A549 (cell line): ENCODE measurements around the gene PLPPR3. TPM values are rescaled to one million over a fixed set of nuclear protein-coding genes. Genes with fewer than 3 reads are reported as not detected.

Source experiments
- ATAC-seq, 2 experiments: fragments of 200-7000 bp in 1 of 2; fragments of >200 bp in 1 of 2; cut with Nextera tagmentation in 1 of 2; cut with Tn5 transposase in 1 of 2; 3 replicates each; pipeline versions ENCODE4 v1.8.0 to v1.9.1; 2018 to 2020; ENCODE audit warnings: mild to moderate bottlenecking in 1 of 2, moderate library complexity in 1 of 2
- CTCF ChIA-PET: fragments of 300-600 bp; sonication (Branson Sonifier 250); formaldehyde crosslinking; extraction: SDS; loops from one replicate; lab custom pipeline; 2021; ENCODE audit warnings: antibody characterized with exemption, inconsistent platforms; lab: Yijun Ruan, JAX
- POLR2A ChIA-PET: fragments of 350-600 bp; formaldehyde crosslinking; extraction: SDS; loops from one replicate; lab custom pipeline; 2021; ENCODE audit warnings: antibody characterized with exemption, inconsistent platforms; lab: Yijun Ruan, JAX
- DNase-seq, 2 experiments: peaks; one replicate each; pipeline versions ENCODE4 v3.0.0 to v3.0.0-alpha.2; 2011 to 2016; ENCODE audit warnings: low read depth in 1 of 2, low spot score in 1 of 2
- FAIRE-seq: peaks from 2 replicates; lab custom pipeline; 2011; peaks lifted over from hg19 to GRCh38; lab: Jason Lieb, UNC
- H3K27ac ChIP-seq, 2 experiments: fragments of >200 bp; sonication (Bioruptor Twin); formaldehyde crosslinking; 3 replicates each; pipeline ENCODE4 v1.5.1; 2016 to 2017
- H3K4me1 ChIP-seq: fragments of >200 bp; sonication (Bioruptor Twin); formaldehyde crosslinking; 3 replicates; pipeline ENCODE4 v1.6.1; 2016
- H3K4me2 ChIP-seq: fragments of >200 bp; sonication (Bioruptor Twin); formaldehyde crosslinking; 3 replicates; pipeline ENCODE4 v1.6.1; 2016
- H3K4me3 ChIP-seq: fragments of >200 bp; sonication (Bioruptor Twin); formaldehyde crosslinking; 3 replicates; pipeline ENCODE4 v1.5.1; 2016
- H3K9me3 ChIP-seq: fragments of >200 bp; sonication (Bioruptor Twin); formaldehyde crosslinking; 3 replicates; pipeline ENCODE4 v1.6.1; 2016
- ATOH8 ChIP-seq: fragments of 250-450 bp; sonication (Bioruptor Pico); IDR thresholded peaks from 2 replicates; pipeline ENCODE4 v1.5.0; 2020; ENCODE audit warnings: low read depth, mild to moderate bottlenecking, moderate library complexity
- BCL3 ChIP-seq: fragments of >200 bp; sonication (Bioruptor Twin); formaldehyde crosslinking; IDR thresholded peaks from 3 replicates; pipeline ENCODE4 v1.6.1; 2016
- BHLHE40 ChIP-seq: IDR thresholded peaks from 2 replicates; pipeline ENCODE4 v1.6.1; 2012; ENCODE audit warnings: low read depth, low read length, inconsistent platforms
- CBX8 ChIP-seq: fragments of 200-600 bp; sonication (generic); IDR thresholded peaks from 2 replicates; pipeline ENCODE4 v1.6.1; 2016
- CHD2 ChIP-seq: fragments of 150-350 bp; IDR thresholded peaks from 2 replicates; pipeline ENCODE4 v1.6.1; 2014; ENCODE audit warnings: low read length; ENCODE audit not compliant: partially characterized antibody
- CHD4 ChIP-seq: fragments of 200-600 bp; sonication (generic); IDR thresholded peaks from 2 replicates; pipeline ENCODE4 v1.6.1; 2016; ENCODE audit warnings: antibody characterized with exemption, mild to moderate bottlenecking, borderline replicate concordance
- ESRRA ChIP-seq: fragments of 150-350 bp; IDR thresholded peaks from 2 replicates; pipeline ENCODE4 v1.6.1; 2014; ENCODE audit warnings: mild to moderate bottlenecking, low read length, borderline replicate concordance
- GATA3 ChIP-seq: IDR thresholded peaks from 2 replicates; pipeline ENCODE4 v1.6.1; 2012; ENCODE audit warnings: borderline replicate concordance
- HEYL ChIP-seq: fragments of 250-450 bp; sonication (Bioruptor Pico); IDR thresholded peaks from 2 replicates; pipeline ENCODE4 v1.8.0; 2021; ENCODE audit warnings: mild to moderate bottlenecking, moderate library complexity
- MAX ChIP-seq: IDR thresholded peaks from 2 replicates; pipeline ENCODE4 v1.6.1; 2012
- NFE2L2 ChIP-seq: fragments of 150-350 bp; conservative IDR thresholded peaks from 2 replicates; pipeline ENCODE4 v1.6.1; 2014; ENCODE audit warnings: low read length
- RAD21 ChIP-seq, 2 experiments: fragments of >200 bp in 1 of 2; sonication (Bioruptor Twin) in 1 of 2; formaldehyde crosslinking in 1 of 2; IDR thresholded peaks in 1 of 2; conservative IDR thresholded peaks in 1 of 2; 2 replicates in 1 of 2; 3 replicates in 1 of 2; pipeline ENCODE4 v1.6.1; 2012 to 2018; ENCODE audit warnings: inconsistent platforms in 1 of 2
- RNF2 ChIP-seq: fragments of 200-600 bp; sonication (generic); IDR thresholded peaks from 2 replicates; pipeline ENCODE4 v1.6.1; 2016; ENCODE audit warnings: low read depth, mild to moderate bottlenecking, antibody characterized with exemption, moderate library complexity, borderline replicate concordance
- SMC3 ChIP-seq: fragments of >200 bp; sonication (Bioruptor Twin); formaldehyde crosslinking; IDR thresholded peaks from 3 replicates; pipeline ENCODE4 v1.6.1; 2018; ENCODE audit warnings: inconsistent platforms
- SREBF2 ChIP-seq: fragments of 450-650 bp; IDR thresholded peaks from 2 replicates; pipeline ENCODE4 v1.6.1; 2014; ENCODE audit warnings: mild to moderate bottlenecking, moderate library complexity
- TFCP2L1 ChIP-seq: fragments of 250-450 bp; sonication (Bioruptor Pico); IDR thresholded peaks from 2 replicates; pipeline ENCODE4 v1.5.0; 2021; ENCODE audit warnings: mild to moderate bottlenecking
- USF2 ChIP-seq: fragments of 450-650 bp; IDR thresholded peaks from 2 replicates; pipeline ENCODE4 v1.6.1; 2014; ENCODE audit warnings: antibody characterized with exemption
- ZC3H11A ChIP-seq: fragments of 450-650 bp; IDR thresholded peaks from 2 replicates; pipeline ENCODE4 v1.6.1; 2014; ENCODE audit warnings: antibody characterized with exemption, mild to moderate bottlenecking
- WGBS: methylation state at CpG from one replicate; pipeline ENCODE4 v1.1.6; 2017; ENCODE audit errors: missing lambda C conversion rate; 5-methylcytosine and 5-hydroxymethylcytosine counted together
- polyA plus RNA-seq, 4 experiments: library from polyadenylated mRNA; depleted of rRNA in 3 of 4; stranded (reverse); fragments of >200 nt; fragmentation: RNase III in 1 of 4; extraction: RNeasy Plus Mini Kit Qiagen cat#74134 plus additional on column Dnase treatment in 1 of 4; gene quantifications; 2 replicates in 3 of 4; 3 replicates in 1 of 4; pipeline ENCODE4 v1.2.3, GENCODE V29; 2011 to 2017
- TF ChIP-seq, protein P1 (sequence below): fragments of 200-600 bp; sonication (generic); IDR thresholded peaks from 2 replicates; pipeline ENCODE4 v1.6.1; 2016; ENCODE audit warnings: antibody characterized with exemption, mild to moderate bottlenecking, moderate library complexity
- TF ChIP-seq, protein P2 (sequence below): fragments of >200 bp; sonication (Bioruptor Twin); formaldehyde crosslinking; IDR thresholded peaks from 2 replicates; pipeline ENCODE4 v1.6.1; 2016

Gene PLPPR3
- polyA plus RNA-seq, 2 of the 4 experiments (the other 2 are of a cell fraction), result 2.6 to 3.7 TPM

DNA sequence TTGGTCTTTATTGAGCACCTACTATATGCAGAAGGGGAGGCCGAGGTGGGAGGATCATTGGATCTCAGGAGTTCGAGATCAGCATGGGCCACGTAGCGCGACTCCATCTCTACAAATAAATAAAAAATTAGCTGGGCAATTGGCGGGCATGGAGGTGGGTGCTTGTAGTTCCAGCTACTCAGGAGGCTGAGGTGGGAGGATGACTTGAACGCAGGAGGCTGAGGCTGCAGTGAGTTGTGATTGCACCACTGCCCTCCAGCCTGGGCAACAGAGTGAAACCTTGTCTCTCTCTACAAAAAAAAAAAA lies 41.5 kb upstream of the PLPPR3 start:
- ATAC-seq (no peak), DNase-seq (no peak), FAIRE-seq (no peak)
- Histone ChIP-seq H3K4me2 (no peak overlapping the region), H3K9me3 (no peaks in the 10 kb centered on the region), H3K4me1 (peaks cover 19% of the 10 kb centered on the region), H3K27ac (no peak overlapping the region), H3K4me3 (no peak overlapping the region)
- no peak for TF ChIP-seq ZC3H11A
- no peak for TF ChIP-seq CHD2
- TF ChIP-seq, protein P1, sequence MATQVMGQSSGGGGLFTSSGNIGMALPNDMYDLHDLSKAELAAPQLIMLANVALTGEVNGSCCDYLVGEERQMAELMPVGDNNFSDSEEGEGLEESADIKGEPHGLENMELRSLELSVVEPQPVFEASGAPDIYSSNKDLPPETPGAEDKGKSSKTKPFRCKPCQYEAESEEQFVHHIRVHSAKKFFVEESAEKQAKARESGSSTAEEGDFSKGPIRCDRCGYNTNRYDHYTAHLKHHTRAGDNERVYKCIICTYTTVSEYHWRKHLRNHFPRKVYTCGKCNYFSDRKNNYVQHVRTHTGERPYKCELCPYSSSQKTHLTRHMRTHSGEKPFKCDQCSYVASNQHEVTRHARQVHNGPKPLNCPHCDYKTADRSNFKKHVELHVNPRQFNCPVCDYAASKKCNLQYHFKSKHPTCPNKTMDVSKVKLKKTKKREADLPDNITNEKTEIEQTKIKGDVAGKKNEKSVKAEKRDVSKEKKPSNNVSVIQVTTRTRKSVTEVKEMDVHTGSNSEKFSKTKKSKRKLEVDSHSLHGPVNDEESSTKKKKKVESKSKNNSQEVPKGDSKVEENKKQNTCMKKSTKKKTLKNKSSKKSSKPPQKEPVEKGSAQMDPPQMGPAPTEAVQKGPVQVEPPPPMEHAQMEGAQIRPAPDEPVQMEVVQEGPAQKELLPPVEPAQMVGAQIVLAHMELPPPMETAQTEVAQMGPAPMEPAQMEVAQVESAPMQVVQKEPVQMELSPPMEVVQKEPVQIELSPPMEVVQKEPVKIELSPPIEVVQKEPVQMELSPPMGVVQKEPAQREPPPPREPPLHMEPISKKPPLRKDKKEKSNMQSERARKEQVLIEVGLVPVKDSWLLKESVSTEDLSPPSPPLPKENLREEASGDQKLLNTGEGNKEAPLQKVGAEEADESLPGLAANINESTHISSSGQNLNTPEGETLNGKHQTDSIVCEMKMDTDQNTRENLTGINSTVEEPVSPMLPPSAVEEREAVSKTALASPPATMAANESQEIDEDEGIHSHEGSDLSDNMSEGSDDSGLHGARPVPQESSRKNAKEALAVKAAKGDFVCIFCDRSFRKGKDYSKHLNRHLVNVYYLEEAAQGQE, result no peak
- no peak for TF ChIP-seq BCL3
- TF ChIP-seq RAD21 (conservative IDR thresholded peaks at IDR 0.05 in 1 of 2, IDR thresholded peaks at IDR 0.05 in 1 of 2), result no peak
- ChIA-PET CTCF (interaction anchor here (0.6 to 1.1 kb wide), 3 partner anchors 14 to 168 kb away, joined by 3 to 4 read pairs (median 3); no protein-coding TSS in a partner anchor), POLR2A (no interaction called here)
- 92% methylated on average over 7 of the region's 7 CpGs for WGBS

DNA sequence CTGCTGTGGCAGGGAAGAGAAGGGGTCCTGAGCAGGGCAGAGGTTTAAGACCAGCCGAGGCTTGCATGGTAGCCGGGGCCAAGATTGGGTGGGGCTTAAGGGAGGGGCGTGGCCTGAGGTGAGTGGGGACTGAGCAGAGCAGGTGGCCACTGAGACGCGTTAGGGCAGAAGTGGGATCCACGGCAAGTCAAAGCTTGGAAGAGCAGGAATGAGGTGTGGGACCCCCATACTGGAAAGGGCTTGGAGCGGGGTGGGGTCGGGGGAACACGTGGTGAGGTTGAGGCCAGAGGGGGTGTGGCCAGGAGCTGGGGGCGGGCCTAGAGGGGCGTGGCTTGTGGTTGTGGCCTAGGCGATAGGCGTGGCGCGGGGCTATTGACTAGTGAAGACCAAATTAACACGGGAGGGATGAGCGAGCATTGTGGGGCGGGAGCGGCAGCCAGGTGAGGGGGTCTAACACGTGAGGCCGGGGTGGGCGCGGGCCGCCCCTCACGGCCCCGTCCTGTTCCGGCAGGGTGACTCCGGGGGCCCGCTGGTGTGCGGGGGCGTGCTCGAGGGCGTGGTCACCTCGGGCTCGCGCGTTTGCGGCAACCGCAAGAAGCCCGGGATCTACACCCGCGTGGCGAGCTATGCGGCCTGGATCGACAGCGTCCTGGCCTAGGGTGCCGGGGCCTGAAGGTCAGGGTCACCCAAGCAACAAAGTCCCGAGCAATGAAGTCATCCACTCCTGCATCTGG lies 41.0 kb upstream of the PLPPR3 start:
- Histone ChIP-seq H3K4me3 (no peak overlapping the region), H3K4me2 (no peak overlapping the region), H3K27ac (peak overlapping the region in 1 of 2 experiments; percentile 97; a peak in 1 of 6 replicates)
- ChIA-PET CTCF (interaction anchor here (1.1 kb wide), 1 partner anchor 13 kb away, joined by 3 read pairs; no protein-coding TSS in a partner anchor), POLR2A (no interaction called here)
- 90% methylated on average over 42 of the region's 48 CpGs for WGBS
- DNase-seq, result peak in 1 of 2 experiments; percentile 64
- no peak for FAIRE-seq
- TF ChIP-seq SMC3 (no peak), NFE2L2 (no peak), CHD4 (no peak), BCL3 (no peak), CBX8 (no peak), BHLHE40 (no peak)
- TF ChIP-seq, all 56 proteins: peak for 0
- no peaks in the 10 kb centered on the region for H3K9me3 ChIP-seq
- peak in 1 of 2 experiments; percentile 7; a peak in 2 of 6 replicates for ATAC-seq
- H3K4me1 ChIP-seq, result peaks cover 19% of the 10 kb centered on the region

- peak; percentile 21 to 26; a peak in 4 of 6 replicates for ATAC-seq
- Histone ChIP-seq H3K4me1 (peaks cover 19% of the 10 kb centered on the region), H3K4me3 (peak overlapping the region; percentile 80; the same call in 1 of the 3 replicates), H3K4me2 (peak overlapping the region; percentile 76; the same call in 2 of the 3 replicates), H3K27ac (peak overlapping the region in 1 of 2 experiments; percentile 97; a peak in 4 of 6 replicates), H3K9me3 (no peaks in the 10 kb centered on the region)
- TF ChIP-seq GATA3 (no peak), CHD4 (no peak), HEYL (CRISPR knock-in tag) (no peak), MAX (no peak), ATOH8 (CRISPR knock-in tag) (no peak), SREBF2 (no peak), RNF2 (no peak), ESRRA (no peak), USF2 (no peak), NFE2L2 (no peak), TFCP2L1 (CRISPR knock-in tag) (no peak)
- TF ChIP-seq, protein P2, sequence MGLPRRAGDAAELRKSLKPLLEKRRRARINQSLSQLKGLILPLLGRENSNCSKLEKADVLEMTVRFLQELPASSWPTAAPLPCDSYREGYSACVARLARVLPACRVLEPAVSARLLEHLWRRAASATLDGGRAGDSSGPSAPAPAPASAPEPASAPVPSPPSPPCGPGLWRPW, result no peak
- WGBS, result 92% methylated on average over 15 of the region's 60 CpGs
- POLR2A ChIA-PET, result no interaction called here
- CTCF ChIA-PET, result interaction anchor here (1.1 kb wide), 1 partner anchor 13 kb away, joined by 3 read pairs; no protein-coding TSS in a partner anchor
- no peak for FAIRE-seq
- DNase-seq, result peak in 1 of 2 experiments; percentile 78
Measured at GRCh38 chr19:861756-862580, 40.2 kb upstream of the PLPPR3 start.
